ENCODE measurements around the gene FOXC2.

GRCh38 chr16:86598607-86599565 is 32.3 kb downstream of the FOXC2 start:
- TF ChIP-seq TCF7L2 (IDR thresholded peaks at IDR 0.05; ENCODE audit: low read depth, low read length) (no peak), CTCF (IDR thresholded peaks at IDR 0.05) (no peak), POLR2AphosphoS5 (IDR thresholded peaks at IDR 0.05; ENCODE audit: low read depth, low read length) (no peak), REST (IDR thresholded peaks at IDR 0.05; ENCODE audit: insufficient read depth in 1 of 2, low read depth in 2 of 2, low read length in 1 of 2) (no peak)

All from Panc1 (cell line).